CD4-positive, alpha-beta T cell treated with Interleukin-10 for 1 hour (primary cell): ENCODE measurements around the gene GAA.

Experiments
- DNase-seq: peaks from one replicate; pipeline ENCODE4 v3.0.0-alpha.2; 2020

Gene GAA

GRCh38 chr17:80119271-80119791 is 17.9 kb downstream of the GAA start:
- DNase-seq: no peak

DNA sequence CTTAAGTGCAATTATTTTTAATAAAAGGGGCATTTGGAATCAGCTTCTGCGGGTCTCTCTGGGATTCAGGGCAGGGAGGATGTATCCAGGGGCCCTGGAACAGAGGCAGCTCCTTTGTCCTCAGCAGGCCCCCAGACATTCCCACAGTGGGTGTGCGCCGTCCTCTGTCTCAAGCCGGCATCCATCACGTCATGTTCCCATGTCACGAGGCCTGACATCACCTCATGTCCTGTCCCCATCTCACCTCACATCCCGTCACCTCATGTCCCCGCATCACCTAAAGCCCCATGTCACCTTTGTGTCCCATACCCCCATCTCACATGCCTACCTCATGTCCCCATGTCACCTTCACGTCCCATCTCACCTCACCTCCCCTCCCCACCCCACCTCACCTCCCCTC is 18.5 kb downstream of the GAA start:
- no peak for DNase-seq

DNA sequence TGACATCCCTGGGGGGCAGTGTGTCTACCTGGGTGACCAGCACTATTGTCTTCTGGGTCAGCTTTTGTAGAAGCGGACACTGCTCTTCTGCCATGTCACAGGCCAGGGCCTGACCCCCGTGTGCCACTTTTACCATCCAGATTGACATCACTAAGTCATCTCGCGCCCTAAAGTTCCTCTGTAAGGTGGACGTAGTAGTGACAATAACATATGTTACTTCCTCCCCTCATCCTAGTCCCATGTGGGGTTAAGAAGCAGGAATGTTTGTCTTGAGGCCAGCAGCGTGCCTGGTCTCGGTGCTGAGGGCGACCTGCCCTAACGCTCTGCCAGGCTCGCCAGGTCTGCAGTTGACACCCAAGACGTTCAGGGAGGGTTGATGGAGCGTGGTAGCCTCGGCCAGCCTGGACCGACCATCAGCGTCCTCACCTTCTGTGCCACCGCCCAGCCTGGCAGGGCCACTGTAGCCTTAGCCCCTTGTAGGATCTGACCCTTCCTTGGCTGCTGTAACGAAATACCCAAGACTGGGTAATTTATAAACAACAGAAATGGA is 20.7 kb downstream of the GAA start:
- DNase-seq: no peak

- DNase-seq: no peak
These were observed 21.6 kb downstream of the GAA start for GRCh38 chr17:80122926-80123505.

GRCh38 chr17:80123791-80124190 is 22.4 kb downstream of the GAA start:
- DNase-seq: no peak

DNA sequence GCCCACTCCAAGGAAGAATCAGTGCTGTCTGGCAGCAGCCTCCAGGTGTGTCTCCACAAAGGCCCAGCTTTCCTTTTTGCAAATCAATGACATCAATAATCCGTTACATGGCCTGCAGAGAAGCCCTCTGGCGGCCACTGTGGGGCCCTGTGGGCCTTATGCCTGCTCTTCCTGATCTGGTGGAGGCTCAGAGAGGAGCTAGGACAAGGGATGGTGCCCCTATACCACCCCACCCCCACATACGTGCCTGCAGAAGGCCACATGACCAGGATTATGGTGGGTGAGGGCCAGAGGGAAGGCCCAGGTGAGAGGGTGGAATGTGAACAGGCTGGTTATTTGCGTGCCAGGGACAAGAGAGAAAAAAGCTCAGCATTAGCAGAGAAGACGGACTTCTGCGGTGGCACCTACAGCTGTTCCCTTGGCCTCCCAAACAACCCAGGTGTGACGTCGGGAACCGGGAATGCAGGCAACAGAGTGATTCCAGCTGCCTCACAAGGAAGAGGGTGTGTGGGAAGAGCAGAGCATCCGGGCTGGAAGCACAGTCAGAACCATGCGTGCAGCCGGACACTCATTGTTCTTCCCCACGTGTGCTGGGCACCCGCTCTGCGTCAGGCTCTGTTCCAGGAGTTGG is 23.1 kb downstream of the GAA start:
- DNase-seq: no peak

GRCh38 chr17:80125656-80126448 is 24.5 kb downstream of the GAA start:
- DNase-seq: no peak

DNA sequence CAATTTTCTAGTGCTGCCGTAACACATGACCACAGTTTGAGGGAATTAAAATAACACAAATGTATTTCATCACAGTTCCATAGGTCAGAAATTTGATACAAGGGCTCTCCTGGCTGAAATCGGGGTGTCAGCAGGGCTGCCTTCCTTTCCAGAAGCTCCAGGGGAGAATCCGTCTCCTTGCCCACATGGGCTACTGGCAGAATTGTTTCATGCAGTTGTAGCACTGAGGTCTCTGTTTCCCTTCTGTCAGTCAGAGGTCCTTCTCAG is 25.0 kb downstream of the GAA start:
- DNase-seq: no peak

DNA sequence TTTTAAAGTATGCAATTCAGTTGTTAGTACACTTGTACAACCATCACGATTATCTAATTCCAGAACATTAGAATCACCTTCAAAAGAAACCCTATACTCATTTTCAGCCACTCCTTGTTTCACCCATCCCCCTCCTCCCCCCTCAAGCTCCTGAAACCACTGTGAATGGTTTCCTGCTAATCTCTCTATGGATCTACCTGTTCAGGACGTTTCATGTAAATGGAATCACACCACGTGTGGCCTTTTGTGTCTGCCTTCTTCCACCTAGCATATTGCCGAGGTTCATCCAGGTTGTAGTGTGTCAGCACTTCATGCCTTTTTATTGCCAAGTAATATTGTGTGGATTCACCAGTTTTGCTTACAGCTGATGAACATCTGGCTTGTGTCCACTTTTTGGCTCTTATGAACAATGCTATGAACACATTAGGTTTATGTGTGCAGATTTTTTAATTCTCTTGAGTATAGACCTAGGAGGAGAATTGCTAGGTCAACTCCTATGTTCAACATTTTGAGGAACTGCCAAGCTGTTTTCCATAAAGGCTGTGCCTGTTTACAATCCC is 27.7 kb downstream of the GAA start:
- DNase-seq: no peak

DNA sequence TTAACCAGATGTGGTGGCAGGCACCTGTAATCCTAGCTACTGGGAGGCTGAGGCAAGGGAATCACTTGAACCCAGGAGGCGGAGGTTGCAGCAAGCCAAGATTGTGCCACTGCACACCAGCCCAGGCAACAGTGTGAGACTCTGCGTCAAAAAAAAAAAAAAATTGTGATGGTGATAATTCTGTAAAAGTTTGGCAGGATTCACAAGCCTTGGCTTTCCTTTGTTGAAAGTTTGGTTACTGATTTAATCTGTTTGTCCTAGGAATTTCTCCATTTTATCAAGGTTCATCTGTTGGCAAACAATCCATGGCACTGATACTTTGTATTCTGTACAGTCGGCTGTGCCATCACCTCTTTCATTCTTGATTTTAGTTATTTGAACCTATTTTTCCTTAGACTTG is 29.6 kb downstream of the GAA start:
- DNase-seq: no peak

GRCh38 chr17:80132906-80133625 is 31.7 kb downstream of the GAA start:
- DNase-seq: no peak

DNA sequence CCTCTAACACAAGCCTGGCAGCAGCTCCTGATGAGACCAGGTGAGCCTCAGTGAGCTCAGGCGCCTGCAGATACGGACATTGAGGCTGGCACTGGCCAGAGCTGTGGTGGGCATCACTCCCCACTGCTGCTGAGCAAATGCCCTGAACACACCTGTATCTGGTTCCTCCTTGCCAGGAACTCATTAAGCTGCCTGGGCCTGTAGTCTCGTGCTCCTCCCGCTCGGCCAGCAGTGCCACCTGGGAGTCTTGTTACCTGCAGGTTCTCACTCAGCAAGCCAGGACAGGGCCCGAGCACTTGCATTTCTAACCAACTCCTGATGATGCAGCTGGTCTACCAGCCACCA is 32.2 kb downstream of the GAA start:
- no peak for DNase-seq

- DNase-seq: no peak
These were observed 35.8 kb downstream of the GAA start for GRCh38 chr17:80137131-80137530.

- no peak for DNase-seq
These were observed 37.6 kb downstream of the GAA start for GRCh38 chr17:80138856-80139426.

DNA sequence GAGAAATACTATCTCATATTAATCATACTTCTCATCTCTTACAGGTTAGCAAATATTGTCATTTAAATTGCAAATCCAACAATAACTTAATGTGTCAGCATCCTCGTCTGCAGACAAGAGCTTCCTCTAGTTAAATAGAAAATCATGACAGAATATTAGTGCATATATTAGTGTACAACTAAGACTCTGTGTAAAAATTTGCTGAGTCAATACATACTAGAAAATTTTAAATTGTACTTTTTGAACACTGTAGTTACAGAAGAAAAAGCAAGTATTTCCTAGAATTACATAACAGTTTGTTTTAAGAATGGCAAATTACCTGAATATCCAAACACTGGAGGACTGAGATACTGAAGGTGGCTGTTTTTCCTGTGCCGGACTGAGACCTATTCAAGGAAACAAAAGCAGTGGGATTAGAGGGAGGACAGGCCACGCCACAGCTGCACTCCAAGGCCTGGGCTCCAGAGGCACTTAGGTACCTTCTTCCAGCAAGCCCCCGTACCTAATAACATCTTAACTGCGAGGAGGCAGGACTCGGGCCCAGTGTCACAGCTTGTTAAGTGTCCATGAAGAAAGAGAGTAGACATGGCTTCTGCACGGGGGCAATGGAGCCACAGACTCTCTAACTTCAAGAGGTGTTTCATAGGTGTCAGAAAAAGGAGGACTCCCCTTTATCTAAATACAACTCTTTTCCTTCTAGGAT is 40.2 kb downstream of the GAA start:
- no peak for DNase-seq

DNA sequence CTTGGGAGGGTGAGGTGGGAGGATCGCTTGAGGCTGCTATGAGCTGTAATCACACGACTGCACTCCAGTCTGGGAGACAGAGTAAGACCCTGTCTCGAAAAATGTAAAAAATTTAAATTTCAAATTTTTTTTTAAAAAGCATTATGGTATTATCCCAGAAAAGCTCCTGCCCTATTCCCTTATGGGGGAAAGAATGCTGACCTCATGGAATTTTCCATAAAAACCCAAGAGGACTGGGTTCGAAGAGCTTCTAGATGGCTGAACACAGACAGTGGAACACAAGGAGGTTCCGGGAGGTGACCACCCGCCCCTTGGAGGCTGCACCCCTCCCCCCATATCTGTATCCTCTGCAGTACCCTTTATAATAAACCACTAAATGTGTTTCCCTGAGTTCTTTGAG is 41.5 kb downstream of the GAA start:
- DNase-seq: no peak

GRCh38 chr17:80145076-80146075 is 44.0 kb downstream of the GAA start:
- DNase-seq: no peak

GRCh38 chr17:80146121-80147034 is 45.0 kb downstream of the GAA start:
- DNase-seq: peak; percentile 30

- DNase-seq: peak; percentile 98
These were observed 45.8 kb downstream of the GAA start, which contains the start of gene EIF4A3 for GRCh38 chr17:80147035-80147822. EIF4A3 (minus strand) TSS chr17:80147128; CDS start chr17:80146961, 167 bp downstream.
